Stomach (tissue), 19 donors: ENCODE results near the gene LHFPL3. TPM values are rescaled to one million over a fixed set of nuclear protein-coding genes. Genes with fewer than 3 reads are reported as not detected.
"Not testable (repeated sequence)": the region's sequence is repeated elsewhere in the genome, so short reads cannot be mapped to it uniquely, and the experiment has no call there.

ENCODE experiments used
- DNase-seq, 2 donors: peaks; one replicate each; pipeline versions ENCODE4 v3.0.0 to v3.0.0-alpha.2; 2013 to 2019
- H3K27ac ChIP-seq, 5 donors: fragments of 200-600 bp in 4 of 5; sonication (generic) in 4 of 5; one replicate each; pipeline ENCODE4 v1.5.1; 2013 to 2019; ENCODE audit warnings: mild to moderate bottlenecking in 1 of 5, moderate library complexity in 1 of 5
- H3K27me3 ChIP-seq, 3 donors: fragments of 200-600 bp; sonication (generic); one replicate each; pipeline ENCODE4 v1.5.1; 2017 to 2019; ENCODE audit warnings: mixed run types in 1 of 3
- H3K36me3 ChIP-seq, 4 donors: fragments of 200-600 bp; sonication (generic); 1 replicate in 3 of 4; 2 replicates in 1 of 4; pipeline ENCODE4 v1.5.1; 2016 to 2019
- H3K4me1 ChIP-seq, 4 donors: fragments of 200-600 bp; sonication (generic); one replicate each; pipeline ENCODE4 v1.5.1; 2016 to 2019
- H3K4me3 ChIP-seq, 4 donors: fragments of 200-600 bp; sonication (generic) in 3 of 4; one replicate each; pipeline ENCODE4 v1.5.1; 2016 to 2019; ENCODE audit warnings: mild to moderate bottlenecking in 1 of 4
- H3K9me3 ChIP-seq, 4 donors: fragments of 200-600 bp; sonication (generic); one replicate each; pipeline ENCODE4 v1.5.1; 2016 to 2019
- EP300 ChIP-seq: sonication (generic); formaldehyde crosslinking; IDR thresholded peaks from one replicate; pipeline ENCODE4 v1.6.1; 2017; ENCODE audit warnings: antibody characterized with exemption
- POLR2A ChIP-seq, 4 donors: fragments of 450-650 bp; IDR thresholded peaks; one replicate each; pipeline ENCODE4 v1.6.1; 2016; ENCODE audit warnings: antibody characterized with exemption in 4 of 4, control low read depth in 2 of 4, mild to moderate bottlenecking in 1 of 4, moderate library complexity in 1 of 4
- POLR2AphosphoS5 ChIP-seq, 3 donors: sonication (generic); formaldehyde crosslinking; IDR thresholded peaks; one replicate each; pipeline ENCODE4 v1.6.1; 2016; ENCODE audit warnings: antibody characterized with exemption in 3 of 3
- WGBS, 5 donors: extraction: QIAGEN DNeasy Blood & Tissue Kit in 3 of 5; methylation state at CpG; one replicate each; pipeline versions ENCODE4 v1.1.5 to v1.1.7; 2013 to 2018; 5-methylcytosine and 5-hydroxymethylcytosine counted together
- intact Hi-C: fragments of 100-400 bp; cut with DNase I; formaldehyde crosslinking; loops from one replicate; pipeline ENCODE4 v1.15.1; 2023; ENCODE audit warnings: low total_unique reads
- long read RNA-seq, 10 donors: transcript quantifications; one replicate each; lab custom pipeline, GENCODE V29; 2026
- polyA plus RNA-seq, 3 donors: library from polyadenylated mRNA; stranded (reverse); fragments of 200-250 nt; gene quantifications; one replicate each; pipeline ENCODE4 v1.2.3, GENCODE V29; 2013
- total RNA-seq, 5 donors: library from RNA; depleted of rRNA; stranded (reverse); fragments of >200 nt; gene quantifications; one replicate each; pipeline versions ENCODE4 v1.1.0 to v1.2.3, GENCODE V29; 2014 to 2016
- TF ChIP-seq, protein P1 (sequence below), 7 experiments: fragments of 450-650 bp in 4 of 7; fragments of 200-600 bp in 3 of 7; sonication (generic) in 3 of 7; IDR thresholded peaks; one replicate each; pipeline ENCODE4 v1.5.1; 2016 to 2019; ENCODE audit warnings: antibody characterized with exemption in 7 of 7, control low read depth in 2 of 7, mild to moderate bottlenecking in 1 of 7
- donor health status: healthy with polysubstance abuse.
- donor health status: Bipolar disorder and iron deficiency.
- donor health status: healthy.

Gene LHFPL3
- total RNA-seq: under 1 TPM in 1 of 5 donors, not detected in 4; 0.55 TPM
- polyA plus RNA-seq: not detected
- long read RNA-seq, donor 1: 0 reads
- long read RNA-seq, donor 2: 0 reads
- long read RNA-seq, donor 3: 0 reads
- long read RNA-seq, donor 4: 0 reads
- long read RNA-seq, donor 5: 0 reads
- long read RNA-seq, donor 6: 0 reads
- long read RNA-seq, donor 7: 0 reads
- long read RNA-seq, donor 8: 0 reads
- long read RNA-seq, donor 9: 0 reads
- long read RNA-seq, donor 10, partial matches to known transcripts: 6 of 12 reads
- long read RNA-seq, donor 10, other reads (novel, unspliced or antisense): 6 of 12 reads

DNA sequence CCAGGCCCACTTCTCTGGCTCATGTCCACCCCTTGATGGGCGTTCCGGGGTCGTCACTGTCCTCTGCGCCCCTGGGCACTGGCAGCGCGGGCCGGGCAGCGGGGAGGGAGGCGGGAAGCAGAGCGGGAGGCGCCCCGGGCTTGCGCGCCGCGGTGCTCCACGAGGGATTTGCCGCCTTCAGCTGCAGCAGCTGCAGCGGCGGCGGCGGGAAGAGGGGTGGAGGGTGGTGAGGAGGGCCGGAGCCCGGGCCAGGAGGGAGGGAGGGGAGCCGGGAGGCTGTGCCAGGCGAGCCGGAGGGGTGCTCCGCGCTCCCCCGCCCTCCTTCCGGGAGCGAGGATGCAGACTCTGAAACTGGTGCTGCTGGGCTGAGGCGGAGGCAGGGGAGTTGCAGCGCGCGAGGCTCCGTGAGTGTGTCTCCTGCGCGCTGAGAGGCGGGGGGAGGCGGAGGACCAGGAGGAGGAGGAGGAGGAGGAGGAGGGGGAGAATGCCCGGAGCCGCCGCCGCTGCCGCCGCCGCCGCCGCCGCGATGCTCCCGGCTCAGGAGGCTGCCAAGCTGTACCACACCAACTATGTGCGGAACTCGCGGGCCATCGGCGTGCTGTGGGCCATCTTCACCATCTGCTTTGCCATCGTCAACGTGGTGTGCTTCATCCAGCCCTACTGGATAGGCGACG, at the start of gene LHFPL3:
Gene LHFPL3 (plus strand): TSS at position 308 of the 674 bp plus-strand sequence.
- DNase-seq: peak in 1 of 2 donors; percentile 53
- Histone ChIP-seq H3K27me3 (peaks cover 11 to 68% (median 30%) of the 10 kb centered on the region in 3 donors), H3K27ac (no peak within 1 kb of the TSS), H3K4me1 (peaks cover 15 to 22% (median 19%) of the 10 kb centered on the region in 4 donors), H3K9me3 (no peaks in the 10 kb centered on the region), H3K4me3 (peak within 1 kb of the TSS; percentile 15 to 39 (median 34)), H3K36me3 (no peaks in the 10 kb centered on the region)
- 1 to 3% (median 2%) methylated on average over 25 to 62 of the region's 62 CpGs for WGBS, 5 donors
- intact Hi-C loops: no loop called here
- TF ChIP-seq EP300: no peak
- no peak for TF ChIP-seq POLR2A (IDR thresholded peaks at IDR 0.05)
- TF ChIP-seq, protein P1, sequence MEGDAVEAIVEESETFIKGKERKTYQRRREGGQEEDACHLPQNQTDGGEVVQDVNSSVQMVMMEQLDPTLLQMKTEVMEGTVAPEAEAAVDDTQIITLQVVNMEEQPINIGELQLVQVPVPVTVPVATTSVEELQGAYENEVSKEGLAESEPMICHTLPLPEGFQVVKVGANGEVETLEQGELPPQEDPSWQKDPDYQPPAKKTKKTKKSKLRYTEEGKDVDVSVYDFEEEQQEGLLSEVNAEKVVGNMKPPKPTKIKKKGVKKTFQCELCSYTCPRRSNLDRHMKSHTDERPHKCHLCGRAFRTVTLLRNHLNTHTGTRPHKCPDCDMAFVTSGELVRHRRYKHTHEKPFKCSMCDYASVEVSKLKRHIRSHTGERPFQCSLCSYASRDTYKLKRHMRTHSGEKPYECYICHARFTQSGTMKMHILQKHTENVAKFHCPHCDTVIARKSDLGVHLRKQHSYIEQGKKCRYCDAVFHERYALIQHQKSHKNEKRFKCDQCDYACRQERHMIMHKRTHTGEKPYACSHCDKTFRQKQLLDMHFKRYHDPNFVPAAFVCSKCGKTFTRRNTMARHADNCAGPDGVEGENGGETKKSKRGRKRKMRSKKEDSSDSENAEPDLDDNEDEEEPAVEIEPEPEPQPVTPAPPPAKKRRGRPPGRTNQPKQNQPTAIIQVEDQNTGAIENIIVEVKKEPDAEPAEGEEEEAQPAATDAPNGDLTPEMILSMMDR (IDR thresholded peaks at IDR 0.05): no peak
- TF ChIP-seq POLR2AphosphoS5 (IDR thresholded peaks at IDR 0.05): no peak

DNA sequence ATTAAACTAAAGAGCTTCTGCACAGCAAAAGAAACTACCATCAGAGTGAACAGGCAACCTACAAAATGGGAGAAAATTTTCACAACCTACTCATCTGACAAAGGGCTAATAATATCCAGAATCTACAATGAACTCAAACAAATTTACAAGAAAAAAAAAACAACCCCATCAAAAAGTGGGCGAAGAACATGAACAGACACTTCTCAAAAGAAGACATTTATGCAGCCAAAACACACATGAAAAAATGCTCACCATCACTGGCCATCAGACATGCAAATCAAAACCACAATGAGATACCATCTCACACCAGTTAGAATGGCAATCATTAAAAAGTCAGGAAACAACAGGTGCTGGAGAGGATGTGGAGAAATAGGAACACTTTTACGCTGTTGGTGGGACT, 46.7 kb upstream of the LHFPL3 start:
- H3K27me3 ChIP-seq, H3K27ac ChIP-seq, H3K4me1 ChIP-seq, H3K36me3 ChIP-seq, intact Hi-C loops, H3K4me3 ChIP-seq, H3K9me3 ChIP-seq, DNase-seq: not testable (repeated sequence)
- 79 to 100% (median 82%) methylated on average over 1 to 2 of the region's 2 CpGs for WGBS, 5 donors

DNA sequence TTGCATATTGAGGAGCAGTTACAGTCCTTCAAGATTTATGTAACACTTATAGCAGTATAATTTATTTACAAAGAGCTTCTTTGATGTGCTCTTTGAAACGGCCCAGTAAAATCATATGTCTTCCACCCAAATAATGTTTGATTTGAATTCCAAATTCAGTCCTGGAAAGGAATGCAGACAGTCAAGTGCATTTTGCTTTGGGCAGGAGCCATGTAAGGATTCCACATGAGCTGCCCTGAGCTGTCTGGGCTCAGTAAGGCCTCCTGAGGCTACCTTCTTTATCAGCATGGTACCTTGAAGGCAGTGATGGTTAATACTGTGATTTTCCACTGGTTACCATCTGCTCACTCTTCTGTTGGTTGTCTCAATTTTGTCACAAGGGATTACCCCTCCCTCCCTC, 41.6 kb upstream of the LHFPL3 start:
- no peak for TF ChIP-seq POLR2A (IDR thresholded peaks at IDR 0.05)
- TF ChIP-seq POLR2AphosphoS5 (IDR thresholded peaks at IDR 0.05): no peak
- TF ChIP-seq EP300: no peak
- TF ChIP-seq, protein P1 (IDR thresholded peaks at IDR 0.05): no peak
- Histone ChIP-seq H3K4me3 (no peak overlapping the region), H3K9me3 (peaks cover 0 to 6% (median 0%) of the 10 kb centered on the region in 4 donors), H3K27me3 (no peaks in the 10 kb centered on the region), H3K4me1 (no peaks in the 10 kb centered on the region), H3K27ac (no peak overlapping the region), H3K36me3 (no peaks in the 10 kb centered on the region)
- WGBS, 5 donors: 44 to 67% (median 52%) methylated on average over 1 of the region's 1 CpG
- intact Hi-C loops: no loop called here
- DNase-seq: no peak

DNA sequence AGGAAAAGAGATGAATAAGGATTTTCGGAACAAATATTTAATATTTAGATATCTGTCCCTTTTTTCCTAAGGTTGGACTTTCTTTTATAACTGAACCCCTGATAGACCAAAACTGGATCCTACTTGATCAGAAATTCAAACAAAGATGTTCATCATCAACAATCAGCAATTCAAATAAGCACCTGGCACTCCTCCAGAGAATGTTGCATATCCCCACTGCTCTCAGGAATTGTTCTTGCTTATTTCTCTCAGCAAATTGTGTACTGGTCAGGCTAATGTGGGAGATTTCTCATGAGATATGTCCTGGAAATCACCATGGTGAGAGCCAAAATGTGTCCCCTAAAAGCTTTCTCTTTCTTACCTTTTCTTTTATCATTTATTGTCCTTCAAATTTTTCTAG, 40.3 kb upstream of the LHFPL3 start:
- Histone ChIP-seq H3K27ac (no peak overlapping the region), H3K4me1 (no peaks in the 10 kb centered on the region), H3K9me3 (peaks cover 0 to 6% (median 0%) of the 10 kb centered on the region in 4 donors), H3K4me3 (no peak overlapping the region), H3K36me3 (no peaks in the 10 kb centered on the region), H3K27me3 (no peaks in the 10 kb centered on the region)
- intact Hi-C loops: no loop called here
- no peak for DNase-seq
- WGBS, 5 donors: 95 to 98% (median 97%) methylated on average over 1 of the region's 1 CpG
- TF ChIP-seq POLR2AphosphoS5 (IDR thresholded peaks at IDR 0.05) (no peak), EP300 (no peak), POLR2A (IDR thresholded peaks at IDR 0.05) (no peak)
- TF ChIP-seq, protein P1 (IDR thresholded peaks at IDR 0.05): no peak

DNA sequence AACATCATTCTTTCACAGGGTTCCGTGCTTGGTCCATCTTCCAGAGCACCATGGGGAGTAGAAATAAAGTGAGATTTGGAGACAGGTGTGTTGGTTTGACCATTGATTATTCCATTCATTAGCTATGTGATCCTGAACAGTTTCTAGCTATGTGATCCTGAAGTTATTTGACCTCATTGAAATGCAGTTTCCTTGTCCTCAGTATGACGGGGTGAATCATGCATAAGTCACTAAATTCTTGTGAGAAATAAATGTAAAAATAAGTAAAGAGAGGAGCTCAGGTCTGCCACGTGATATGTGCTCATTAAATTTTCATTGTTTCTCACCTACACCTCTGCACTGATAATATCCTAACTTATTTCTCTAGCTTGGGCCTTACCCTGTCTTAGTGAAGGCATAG, 34.1 kb upstream of the LHFPL3 start:
- no peaks in the 10 kb centered on the region for H3K27me3 ChIP-seq
- peaks cover 0 to 6% (median 0%) of the 10 kb centered on the region in 4 donors for H3K9me3 ChIP-seq
- 58 to 70% (median 67%) methylated on average over 3 of the region's 3 CpGs for WGBS, 5 donors
- H3K4me3 ChIP-seq: no peak overlapping the region
- TF ChIP-seq EP300: no peak
- TF ChIP-seq, protein P1 (IDR thresholded peaks at IDR 0.05): no peak
- TF ChIP-seq POLR2AphosphoS5 (IDR thresholded peaks at IDR 0.05): no peak
- TF ChIP-seq POLR2A (IDR thresholded peaks at IDR 0.05): no peak
- H3K4me1 ChIP-seq: no peaks in the 10 kb centered on the region
- DNase-seq: no peak
- no peaks in the 10 kb centered on the region for H3K36me3 ChIP-seq
- H3K27ac ChIP-seq: no peak overlapping the region
- intact Hi-C loops: no loop called here
